BJ (cell line): ENCODE data around the gene CRYBB3. TPM values are rescaled to one million over a fixed set of nuclear protein-coding genes. Genes with fewer than 3 reads are reported as not detected.

Experiments used
- CTCF ChIA-PET: fragments of 350-600 bp; formaldehyde crosslinking; extraction: SDS; loops from one replicate; lab custom pipeline; 2021; ENCODE audit warnings: antibody characterized with exemption, inconsistent platforms; lab: Yijun Ruan, JAX
- POLR2A ChIA-PET: fragments of 300-600 bp; sonication (Branson Sonifier 250); formaldehyde crosslinking; extraction: SDS; loops from one replicate; lab custom pipeline; 2021; ENCODE audit warnings: antibody characterized with exemption; lab: Charles Lee
- DNase-seq: peaks from one replicate; pipeline ENCODE4 v3.0.0-alpha.2; 2011; ENCODE audit warnings: low read depth
- H3K27me3 ChIP-seq: 2 replicates; pipeline ENCODE4 v1.6.0; 2011; ENCODE audit warnings: low read length; ENCODE audit not compliant: control insufficient read depth, insufficient read depth
- H3K36me3 ChIP-seq: 2 replicates; pipeline ENCODE4 v1.5.1; 2011; ENCODE audit warnings: low read length; ENCODE audit not compliant: control insufficient read depth, insufficient read depth
- H3K4me3 ChIP-seq: 2 replicates; pipeline ENCODE4 v1.5.1; 2011; ENCODE audit warnings: low read depth, mild to moderate bottlenecking, control low read depth, low read length
- CTCF ChIP-seq: IDR thresholded peaks from 2 replicates; pipeline ENCODE4 v1.5.1; 2011; ENCODE audit warnings: low read depth, mild to moderate bottlenecking, control low read depth, inconsistent platforms, low read length, moderate library complexity; ENCODE audit not compliant: insufficient read depth
- polyA plus RNA-seq: library from polyadenylated mRNA; depleted of rRNA; stranded (reverse); fragments of >200 nt; gene quantifications from 2 replicates; pipeline ENCODE4 v1.2.3, GENCODE V29; 2011

CRYBB3 gene
- polyA plus RNA-seq, 1 experiment = not detected

DNA sequence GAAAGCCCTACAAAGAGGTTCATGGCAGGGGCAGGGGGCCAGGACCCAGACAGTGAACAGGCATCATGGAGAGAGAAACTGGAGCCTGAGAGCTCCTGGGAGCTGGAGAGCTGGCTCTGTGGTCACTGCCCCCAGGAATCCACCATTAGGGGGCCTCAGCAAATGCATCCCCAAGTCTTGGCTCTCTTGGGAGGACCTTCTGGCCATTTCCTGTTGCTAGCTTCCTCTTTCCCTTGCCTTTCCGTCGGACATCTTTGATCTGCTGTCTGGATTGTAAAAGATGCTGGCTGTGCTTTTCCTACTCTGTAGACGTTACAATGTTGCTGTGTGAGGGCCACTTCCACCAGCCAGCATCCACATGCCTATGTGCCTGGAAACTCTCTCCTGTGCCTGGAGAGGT is 12.7 kb downstream of the CRYBB3 start:
- CTCF ChIA-PET = interaction anchor here (1.4 kb wide), 1 partner anchor 10 kb away, joined by 4 read pairs; no protein-coding TSS in a partner anchor

DNA sequence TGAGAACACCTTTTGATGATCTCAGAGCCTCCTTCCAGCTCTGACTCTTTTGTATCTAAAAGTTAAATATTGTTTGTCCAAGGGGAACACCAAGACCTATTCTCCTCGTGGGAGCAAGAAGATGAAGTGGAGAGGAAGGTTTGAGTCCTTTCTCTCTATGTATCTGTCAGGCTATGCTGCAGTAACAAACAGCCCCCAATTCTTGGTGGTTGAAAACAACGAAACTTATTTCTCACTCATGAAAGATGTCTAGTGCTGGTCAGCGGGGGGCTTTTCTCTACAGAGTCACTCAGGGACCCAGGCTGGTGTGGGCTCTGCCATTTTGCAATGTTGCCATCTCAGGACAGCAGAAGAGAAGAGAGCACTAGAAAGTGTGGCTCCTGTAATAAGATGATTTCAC is 13.6 kb downstream of the CRYBB3 start:
- TF ChIP-seq CTCF = no peak
- CTCF ChIA-PET = interaction anchor here (1.2 to 1.4 kb wide), 2 partner anchors 11 to 249 kb away, joined by 4 to 5 read pairs; no protein-coding TSS in a partner anchor
- POLR2A ChIA-PET = no interaction called here

More for the DNA sequence above, 12.7 kb downstream of the CRYBB3 start:
- POLR2A ChIA-PET = no interaction called here
- Histone ChIP-seq H3K4me3 (no peak overlapping the region), H3K27me3 (no peaks in the 10 kb centered on the region), H3K36me3 (no peaks in the 10 kb centered on the region)
- no peak for TF ChIP-seq CTCF
- no peak for DNase-seq

GRCh38 chr22:25216230-25216629 is 16.6 kb downstream of the CRYBB3 start:
- CTCF ChIA-PET = no interaction called here
- no peak for DNase-seq
- no peaks in the 10 kb centered on the region for H3K36me3 ChIP-seq
- TF ChIP-seq CTCF = no peak
- POLR2A ChIA-PET = no interaction called here
- H3K4me3 ChIP-seq = no peak overlapping the region
- H3K27me3 ChIP-seq = no peaks in the 10 kb centered on the region

More for the DNA sequence above, 13.6 kb downstream of the CRYBB3 start:
- no peak overlapping the region for H3K4me3 ChIP-seq
- no peaks in the 10 kb centered on the region for H3K27me3 ChIP-seq
- H3K36me3 ChIP-seq = no peaks in the 10 kb centered on the region
- no peak for DNase-seq

GRCh38 chr22:25219211-25219689 is 19.6 kb downstream of the CRYBB3 start, which contains the start of gene CRYBB2:
Gene CRYBB2 (plus strand): TSS chr22:25219639. CDS start chr22:25221430, 1,791 bp downstream.
- Histone ChIP-seq H3K36me3 (no peaks in the 10 kb centered on the region), H3K4me3 (no peak within 1 kb of the TSS), H3K27me3 (no peaks in the 10 kb centered on the region)
- CTCF ChIA-PET = interaction anchor here (2.2 kb wide), 1 partner anchor 17 kb away, joined by 8 read pairs; no protein-coding TSS in a partner anchor
- TF ChIP-seq CTCF = no peak
- POLR2A ChIA-PET = no interaction called here
- DNase-seq = no peak

DNA sequence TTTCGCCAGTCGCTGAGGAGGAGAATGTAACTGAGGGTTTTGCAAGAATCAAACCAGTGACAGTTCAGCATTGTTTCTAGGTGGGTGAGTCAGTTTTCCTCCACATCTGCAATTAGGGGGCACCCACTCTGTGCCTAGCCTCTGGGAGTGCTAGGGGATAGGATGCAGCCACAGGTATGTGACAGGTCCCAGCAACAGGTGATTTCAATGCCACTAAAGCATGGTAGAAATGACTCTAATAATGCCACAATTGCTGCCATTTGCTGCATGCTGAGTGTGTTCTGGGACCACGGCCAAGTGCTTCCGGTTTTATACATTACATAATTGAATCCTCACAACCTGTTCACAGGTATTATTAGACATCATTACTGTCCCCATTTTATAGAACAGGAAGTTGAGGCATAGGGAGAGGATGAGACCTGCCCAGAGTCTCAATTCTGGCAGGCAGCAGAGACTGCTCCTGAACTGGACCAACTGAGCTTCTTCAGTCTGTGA is 20.3 kb downstream of the CRYBB3 start:
- no peak for DNase-seq
- no peak for TF ChIP-seq CTCF
- ChIA-PET POLR2A (no interaction called here), CTCF (interaction anchor here (2.2 kb wide), 1 partner anchor 18 kb away, joined by 8 read pairs; no protein-coding TSS in a partner anchor)
- no peaks in the 10 kb centered on the region for H3K36me3 ChIP-seq
- H3K4me3 ChIP-seq = no peak overlapping the region
- no peaks in the 10 kb centered on the region for H3K27me3 ChIP-seq
